NCI-H748 treated with DMSO at 0.1 percent for 48 hours (cell line): ENCODE results near the gene SNW1.
"Not testable (repeated sequence)": the region's sequence is repeated elsewhere in the genome, so short reads cannot be mapped to it uniquely, and the experiment has no call there.

Experiments used
- DNase-seq: peaks from one replicate; lab custom pipeline; 2025; lab: John Stamatoyannopoulos, UW

The SNW1 gene

DNA sequence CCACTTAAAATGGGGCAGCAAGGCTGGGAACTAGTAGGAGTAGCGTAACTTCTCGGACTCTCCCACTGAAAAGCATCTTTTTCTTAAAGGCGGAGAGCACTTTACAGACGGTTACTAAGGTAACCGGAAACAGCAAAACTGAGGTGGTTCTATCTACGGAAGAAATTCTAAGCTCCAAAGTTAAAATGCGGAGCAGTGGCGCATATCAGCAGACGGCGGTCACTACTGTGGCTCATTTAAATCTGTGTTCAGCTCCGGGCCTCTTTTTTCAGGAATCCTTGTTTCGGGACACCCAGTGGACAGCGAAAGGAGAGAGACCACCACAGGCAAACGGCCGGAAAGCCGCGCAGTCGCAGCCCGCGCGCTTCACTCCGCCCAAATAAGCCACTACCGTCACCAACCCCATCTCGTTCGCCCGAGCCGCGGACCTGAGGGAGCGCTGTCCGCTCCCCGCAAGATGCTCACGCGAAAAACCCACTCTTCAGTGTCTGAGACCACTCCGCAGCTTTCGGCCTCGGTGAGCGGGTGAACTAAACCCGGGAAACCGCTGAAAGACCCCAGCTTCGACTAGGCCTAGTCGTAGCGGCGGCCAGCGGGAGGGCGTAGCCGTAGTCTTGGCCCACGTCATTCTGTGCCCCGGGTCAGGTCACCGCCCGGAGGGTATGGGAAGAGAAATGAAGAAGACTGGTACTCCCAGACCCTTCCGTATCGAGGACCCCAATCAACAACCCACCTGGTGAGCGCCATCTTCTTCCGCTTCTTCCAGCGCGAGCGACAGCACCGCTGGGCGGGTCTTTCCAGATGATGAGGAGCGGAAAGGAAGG lies at the start of gene SNW1:
SNW1 (minus strand) TSS at position 776 of the 824 bp plus-strand sequence; CDS start at position 747, 29 bp downstream.
- no peak for DNase-seq

DNA sequence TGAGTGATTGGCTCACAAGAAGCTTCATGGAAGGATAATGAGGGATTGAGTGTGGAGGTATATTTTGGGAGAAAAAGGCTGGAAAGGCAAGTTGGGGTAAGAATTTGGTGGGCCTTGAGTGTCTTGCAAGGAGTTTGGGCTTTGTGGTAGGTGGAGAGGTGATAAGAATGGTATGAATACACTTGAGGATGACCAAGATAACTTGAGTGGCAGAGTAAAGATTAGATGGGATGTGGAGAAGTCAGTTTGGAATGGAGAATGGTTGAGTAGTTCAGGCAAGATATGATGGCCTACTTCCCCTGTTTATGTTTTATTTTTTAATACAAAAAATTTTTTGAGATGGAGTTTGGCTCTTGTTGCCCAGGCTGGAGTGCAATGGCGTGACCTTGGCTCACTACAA lies 48.1 kb upstream of the SNW1 start:
- DNase-seq: no peak

DNA sequence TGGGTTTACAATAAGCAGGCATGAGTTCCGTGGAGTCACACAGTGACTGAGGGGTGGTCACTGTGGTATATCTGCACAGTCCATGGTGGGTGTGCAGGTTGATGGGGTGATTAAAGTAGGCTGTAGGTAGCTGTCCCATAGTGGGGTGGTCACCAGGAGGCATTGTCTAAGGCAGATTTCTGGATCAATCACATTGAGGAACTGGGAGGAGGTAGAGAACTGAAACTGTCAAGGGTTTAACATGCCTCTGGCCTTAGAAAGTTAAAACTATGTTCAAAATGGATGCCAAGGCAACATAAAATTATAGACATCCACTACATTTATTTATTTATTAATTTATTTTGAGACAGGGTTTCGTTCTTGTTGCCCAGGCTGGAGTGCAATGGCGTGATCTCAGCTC lies 47.3 kb upstream of the SNW1 start:
- DNase-seq: no peak

DNA sequence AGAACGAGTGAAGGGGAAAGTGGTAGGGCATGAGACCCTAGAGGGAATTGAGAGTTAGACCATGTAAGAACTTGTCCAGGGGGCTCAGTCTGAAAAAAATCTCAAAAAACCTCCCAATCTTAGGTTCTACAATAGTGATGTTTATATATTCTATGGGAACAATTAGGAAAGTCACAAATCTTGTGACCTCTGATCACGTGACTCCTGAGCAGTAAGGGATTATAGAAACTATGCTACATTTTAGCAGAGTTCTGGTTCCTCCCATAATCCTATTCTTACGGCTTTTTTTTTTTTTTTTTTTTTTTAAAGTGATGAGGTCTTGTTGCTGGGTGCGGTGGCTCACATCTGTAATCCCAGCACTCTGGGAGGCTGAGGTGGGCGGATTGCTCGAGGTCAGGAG lies 44.8 kb upstream of the SNW1 start:
- no peak for DNase-seq

DNA sequence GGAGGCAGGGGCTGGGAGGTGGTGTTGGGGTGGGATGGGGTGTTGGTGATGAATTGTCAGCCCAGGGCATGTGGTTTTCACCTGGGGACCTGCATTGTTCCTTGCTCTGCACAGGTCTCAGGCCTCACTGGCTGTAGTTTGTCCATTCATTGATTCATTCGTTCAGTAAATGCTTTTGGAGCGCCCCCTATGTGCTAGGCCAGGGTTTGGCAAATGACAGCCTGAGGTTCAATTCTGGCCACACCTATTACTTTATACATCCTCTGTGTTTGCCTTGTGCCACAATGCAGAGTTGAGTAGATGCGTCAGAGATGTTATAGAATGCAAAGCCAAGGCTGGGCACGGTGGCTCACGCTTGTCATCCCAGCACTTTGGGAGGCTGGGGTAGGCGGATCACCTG lies 43.6 kb upstream of the SNW1 start:
- no peak for DNase-seq

DNA sequence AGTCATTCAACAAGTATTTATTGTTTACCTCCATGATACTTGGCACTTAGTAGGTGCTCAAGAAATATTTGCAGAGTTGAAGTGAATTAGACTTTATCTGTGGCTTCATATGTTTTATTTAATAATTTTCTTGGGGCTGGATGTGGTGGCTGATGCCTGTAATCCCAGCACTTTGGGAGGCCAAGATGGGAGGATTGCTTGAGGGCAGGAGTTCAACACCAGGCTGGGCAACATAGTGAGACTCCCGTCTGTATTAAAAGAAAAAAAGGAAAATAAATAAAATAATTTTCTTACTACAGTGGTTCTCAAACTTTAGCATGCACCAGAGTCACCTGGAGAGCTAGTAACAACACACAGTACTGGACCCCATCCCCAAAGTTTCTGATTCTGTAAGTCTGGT lies 39.9 kb upstream of the SNW1 start:
- no peak for DNase-seq

DNA sequence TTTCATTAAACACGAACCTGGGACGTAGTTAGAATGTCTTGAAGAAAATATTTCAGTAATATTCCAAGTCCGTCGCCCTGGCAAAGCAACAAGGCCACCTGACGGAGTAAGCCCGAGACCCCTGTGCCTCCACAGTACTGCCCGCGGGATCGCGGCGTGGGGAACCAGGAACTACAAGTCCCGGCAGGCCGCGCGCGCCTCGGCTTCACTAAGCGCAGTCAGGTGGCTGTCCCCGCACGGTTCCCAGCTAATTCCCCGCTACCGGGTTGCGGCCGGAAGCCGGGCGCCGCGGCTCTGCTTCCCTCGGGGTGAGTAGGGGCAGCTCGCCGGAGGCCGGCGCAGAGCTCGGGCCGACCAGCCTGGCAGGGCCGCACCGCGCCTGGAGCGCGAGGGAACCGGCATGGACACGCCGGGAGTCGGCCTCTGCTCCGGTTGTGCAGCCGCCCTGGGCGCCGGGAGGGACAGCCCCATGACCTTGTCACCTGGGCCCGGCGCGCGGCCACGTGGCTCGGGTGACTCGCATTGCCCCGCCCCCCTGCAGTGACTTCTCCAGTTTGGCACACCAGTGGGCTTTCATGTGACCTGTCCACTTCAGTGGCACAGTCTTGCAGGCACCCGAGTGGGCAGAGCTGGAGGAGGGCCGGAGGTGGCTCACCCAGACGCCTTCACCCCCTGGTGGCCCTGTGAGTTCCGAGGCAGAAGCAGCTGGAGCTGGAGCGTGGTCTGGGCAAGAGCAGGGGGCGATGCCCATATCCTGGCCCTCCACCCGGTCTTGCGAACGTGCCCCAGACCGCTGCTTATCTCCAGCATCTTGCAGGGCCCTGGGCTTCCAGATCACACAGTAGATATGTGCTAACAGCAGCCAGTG lies 39.1 kb upstream of the SNW1 start, which contains the start of gene ADCK1:
ADCK1 (plus strand) TSS at position 247 of the 868 bp plus-strand sequence. CDS start 18,870 bp downstream, outside the sequence.
- peak; percentile 45 for DNase-seq

DNA sequence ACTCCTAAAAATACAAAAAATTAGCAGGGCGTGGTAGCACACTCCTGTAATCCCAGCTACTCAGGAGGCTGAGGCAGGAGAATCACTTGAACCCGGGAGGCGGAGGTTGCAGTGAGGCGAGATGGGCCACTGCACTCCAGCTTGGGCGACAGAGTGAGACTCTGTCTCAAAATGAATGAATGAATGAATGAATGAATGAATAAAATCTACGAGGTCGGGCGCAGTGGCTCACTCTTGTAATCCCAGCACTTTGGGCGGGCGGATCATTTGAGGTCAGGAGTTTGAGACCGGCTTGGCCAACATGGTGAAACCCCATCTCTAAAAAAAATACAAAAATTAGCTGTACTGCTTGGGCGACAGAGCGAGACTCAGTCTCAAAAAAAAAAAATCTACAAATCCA lies 38.5 kb upstream of the SNW1 start:
- DNase-seq: not testable (repeated sequence)

DNA sequence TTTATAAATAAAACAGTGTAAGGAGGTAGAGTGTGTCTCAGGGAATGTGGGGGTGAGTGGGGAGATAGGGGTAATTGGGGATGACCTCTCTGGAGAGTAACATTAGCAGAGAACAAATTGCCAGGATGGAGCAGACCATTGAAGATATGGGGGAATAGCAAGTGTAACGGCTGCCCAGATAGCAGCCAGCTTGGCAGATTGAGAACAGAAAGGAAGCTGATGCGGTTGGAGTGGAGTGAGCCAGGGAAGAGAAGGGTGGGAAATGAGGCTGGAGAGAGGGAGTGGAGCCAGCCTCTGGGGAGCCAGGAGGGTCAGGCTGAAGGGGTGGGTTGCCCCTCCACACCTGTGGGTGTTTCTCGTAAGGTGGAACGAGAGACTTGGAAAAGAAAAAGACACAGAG lies 33.4 kb upstream of the SNW1 start:
- no peak for DNase-seq

DNA sequence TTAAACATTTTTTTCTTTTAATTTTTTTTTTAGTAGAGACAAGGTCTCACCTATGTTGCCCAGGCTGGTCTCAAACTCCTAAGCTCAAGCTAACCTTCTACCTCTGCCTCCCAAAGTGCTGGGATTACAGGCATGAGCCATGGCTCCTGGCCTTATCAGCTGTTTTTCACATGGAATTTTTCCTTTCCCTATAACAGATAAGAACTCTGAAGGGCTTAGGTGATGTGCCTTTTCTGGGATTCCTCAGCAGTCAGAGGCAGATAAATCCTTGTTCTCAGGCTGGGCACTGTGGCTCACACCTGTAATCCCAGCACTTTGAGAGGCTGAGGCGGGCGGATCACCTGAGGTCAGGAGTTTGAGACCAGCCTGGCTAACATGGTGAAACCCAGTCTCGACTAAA lies 32.3 kb upstream of the SNW1 start:
- DNase-seq: not testable (repeated sequence)

DNA sequence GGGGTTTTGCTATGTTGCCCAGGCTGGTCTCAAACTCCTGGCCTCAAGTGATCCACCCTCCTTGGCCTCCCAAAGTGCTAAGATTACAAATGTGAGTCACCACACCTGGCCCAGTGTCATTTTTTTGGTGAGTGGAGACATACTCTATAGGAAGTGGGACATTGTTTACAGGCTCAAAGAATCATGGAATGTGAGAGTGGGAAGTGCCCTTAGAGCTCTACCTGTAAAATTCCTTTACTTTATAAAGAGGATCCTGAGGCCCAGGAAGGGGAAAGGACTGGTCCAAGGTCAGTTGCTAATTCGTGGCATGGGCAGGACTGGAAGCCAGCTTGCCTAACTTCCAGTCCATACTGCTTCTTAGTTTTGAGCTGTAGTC lies 30.3 kb upstream of the SNW1 start:
- no peak for DNase-seq

DNA sequence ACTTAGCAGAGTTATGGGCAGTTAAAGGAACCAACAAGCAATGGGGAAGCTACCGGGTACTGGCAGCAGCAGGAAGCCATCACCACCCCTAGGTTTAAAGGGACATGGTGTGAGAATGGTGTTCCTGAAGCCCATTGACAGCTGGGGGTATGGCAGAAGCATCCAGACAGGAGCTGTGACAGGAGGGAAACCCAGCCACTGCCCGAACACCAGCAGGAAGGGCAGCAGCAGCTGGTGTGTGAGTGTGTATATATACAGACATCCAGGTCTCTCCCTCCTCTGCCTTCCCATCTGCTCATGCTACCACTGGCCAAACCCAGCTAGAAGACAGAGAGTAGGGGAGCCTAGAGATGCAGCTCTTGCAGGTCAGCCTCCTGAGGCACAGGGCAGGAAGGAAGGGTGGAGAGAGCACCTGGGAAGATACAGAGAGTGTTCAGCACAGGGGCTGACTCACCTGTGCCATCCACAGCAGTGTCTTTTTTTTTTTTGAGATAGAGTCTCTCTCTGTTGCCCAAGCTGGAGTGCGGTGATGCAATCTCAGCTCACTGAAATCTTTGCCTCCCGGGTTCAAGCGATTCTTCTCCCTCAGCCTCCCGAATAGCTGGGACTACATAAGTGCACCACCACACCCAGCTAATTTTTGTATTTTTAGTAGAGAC lies 29.7 kb upstream of the SNW1 start:
- DNase-seq: no peak

DNA sequence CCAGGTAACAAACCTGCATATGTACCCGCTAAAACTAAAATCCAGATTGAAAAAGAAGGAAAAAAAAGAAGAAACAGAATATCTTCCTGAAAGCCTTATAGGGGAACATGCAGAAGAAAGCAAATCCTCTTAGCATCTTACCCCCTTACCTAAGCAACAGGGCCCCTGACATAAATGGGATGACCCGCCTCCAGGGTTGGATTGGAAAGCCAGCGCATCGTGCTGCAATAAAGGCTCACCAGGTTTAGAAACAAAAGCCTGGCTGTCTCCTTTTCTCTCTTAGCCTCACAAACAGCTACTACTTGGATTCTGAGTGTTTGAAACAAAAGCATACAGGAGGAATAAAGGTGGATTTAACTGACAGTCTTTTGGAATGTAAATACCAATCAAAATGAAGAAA lies 25.2 kb upstream of the SNW1 start:
- DNase-seq: no peak

DNA sequence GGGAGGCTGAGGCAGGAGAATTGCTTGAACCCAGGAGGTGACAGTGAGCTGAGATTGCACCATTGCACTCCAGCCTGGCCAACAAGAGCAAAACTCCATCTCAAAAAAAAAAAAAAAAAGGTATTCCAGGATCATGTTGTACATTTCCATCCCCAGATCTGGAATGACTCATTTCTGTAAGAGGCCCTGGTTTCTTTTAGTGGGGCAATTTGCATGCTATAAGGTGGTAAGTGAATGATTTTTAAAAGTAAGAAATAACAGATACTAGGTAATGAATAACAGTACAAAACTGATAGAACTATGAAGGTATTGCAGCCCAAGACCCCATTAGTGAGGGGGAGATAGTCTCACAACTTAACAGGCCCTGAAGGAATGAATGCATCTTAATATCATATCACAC lies 21.2 kb upstream of the SNW1 start:
- no peak for DNase-seq

DNA sequence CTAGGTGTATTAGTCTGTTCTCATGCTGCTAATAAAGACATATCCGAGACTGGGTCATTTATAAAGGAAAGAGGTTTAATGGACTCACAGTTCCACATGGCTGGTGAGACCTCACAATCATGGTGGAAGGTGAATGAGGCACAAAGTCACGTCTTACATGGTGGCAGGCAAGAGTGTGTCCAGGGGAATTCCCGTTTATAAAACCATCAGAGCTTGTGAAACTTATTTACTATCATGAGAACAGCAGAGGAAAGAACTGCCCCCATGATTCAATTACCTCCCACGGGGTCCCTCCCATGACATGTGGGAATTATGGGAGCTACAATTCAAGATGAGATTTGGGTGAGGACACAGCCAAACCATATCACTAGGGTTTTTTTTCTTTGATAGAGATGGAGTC lies 13.0 kb upstream of the SNW1 start:
- DNase-seq: not testable (repeated sequence)

DNA sequence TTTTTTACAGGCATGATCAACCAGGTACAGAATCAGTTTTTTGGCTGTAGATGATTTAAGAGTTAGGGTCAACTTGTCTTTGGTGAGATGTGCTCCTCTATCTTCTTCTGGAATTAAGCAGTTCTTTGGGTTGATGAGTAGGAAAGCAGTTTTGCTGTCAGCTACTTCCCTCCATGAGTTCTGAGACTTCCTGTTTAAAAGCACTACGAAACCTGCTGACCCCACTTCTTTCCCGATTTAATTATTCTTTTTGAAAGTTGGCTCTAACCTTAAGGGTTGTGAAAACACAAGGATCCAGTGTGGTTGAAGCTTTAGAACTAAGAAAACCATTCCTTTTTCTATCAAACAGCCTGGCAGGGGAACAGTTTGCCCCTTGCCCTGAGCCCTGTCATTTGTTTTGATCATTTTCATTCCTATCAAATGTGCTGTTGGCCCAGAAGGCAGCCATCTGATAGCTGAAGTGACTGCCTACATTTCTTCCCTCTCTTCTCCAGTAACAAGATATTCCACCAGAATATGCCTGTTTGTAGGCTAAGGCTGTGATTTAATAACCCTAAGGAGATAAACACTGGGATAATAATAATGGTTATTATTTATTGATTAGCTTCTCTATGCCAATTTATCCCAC lies 7.6 kb upstream of the SNW1 start:
- DNase-seq: not testable (repeated sequence)

DNA sequence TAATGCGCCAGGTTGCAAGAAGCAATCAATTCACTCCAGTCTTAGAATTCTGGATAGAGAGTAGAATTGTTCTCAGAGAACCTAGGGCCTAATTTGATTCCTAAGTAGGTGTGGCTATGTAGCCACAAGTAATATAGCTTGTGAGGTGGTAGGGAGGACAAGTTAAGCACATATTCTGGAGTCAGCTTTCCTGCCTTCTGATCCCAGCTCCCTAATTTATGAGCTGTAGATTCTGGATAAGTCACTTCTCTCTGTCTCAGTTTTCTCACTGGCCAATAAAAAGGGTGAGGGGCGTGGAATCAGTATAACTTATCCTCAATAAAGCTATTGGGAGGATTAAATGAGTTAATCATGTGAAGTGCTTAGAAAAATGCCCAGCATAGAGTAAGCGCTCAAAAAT lies 3.0 kb upstream of the SNW1 start:
- no peak for DNase-seq

DNA sequence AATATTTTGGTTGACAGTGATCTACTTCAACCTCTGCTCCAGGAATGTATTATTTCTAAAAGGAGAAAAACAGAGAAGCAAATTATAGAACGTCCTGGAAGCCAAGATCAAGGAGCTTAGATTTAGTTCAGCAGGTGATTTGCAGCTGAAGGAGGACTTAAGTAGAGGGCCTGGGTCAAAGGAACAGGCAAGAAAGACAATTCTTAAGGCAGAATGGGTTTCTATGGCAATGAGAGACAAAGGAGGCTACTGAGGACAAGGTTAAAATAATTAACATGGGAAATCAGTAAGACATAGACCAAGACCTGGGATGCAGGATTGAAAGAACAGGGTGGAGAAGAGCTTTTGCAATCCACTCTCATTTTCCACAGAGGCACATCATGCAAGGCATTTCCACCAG lies 2.4 kb upstream of the SNW1 start:
- DNase-seq: no peak

DNA sequence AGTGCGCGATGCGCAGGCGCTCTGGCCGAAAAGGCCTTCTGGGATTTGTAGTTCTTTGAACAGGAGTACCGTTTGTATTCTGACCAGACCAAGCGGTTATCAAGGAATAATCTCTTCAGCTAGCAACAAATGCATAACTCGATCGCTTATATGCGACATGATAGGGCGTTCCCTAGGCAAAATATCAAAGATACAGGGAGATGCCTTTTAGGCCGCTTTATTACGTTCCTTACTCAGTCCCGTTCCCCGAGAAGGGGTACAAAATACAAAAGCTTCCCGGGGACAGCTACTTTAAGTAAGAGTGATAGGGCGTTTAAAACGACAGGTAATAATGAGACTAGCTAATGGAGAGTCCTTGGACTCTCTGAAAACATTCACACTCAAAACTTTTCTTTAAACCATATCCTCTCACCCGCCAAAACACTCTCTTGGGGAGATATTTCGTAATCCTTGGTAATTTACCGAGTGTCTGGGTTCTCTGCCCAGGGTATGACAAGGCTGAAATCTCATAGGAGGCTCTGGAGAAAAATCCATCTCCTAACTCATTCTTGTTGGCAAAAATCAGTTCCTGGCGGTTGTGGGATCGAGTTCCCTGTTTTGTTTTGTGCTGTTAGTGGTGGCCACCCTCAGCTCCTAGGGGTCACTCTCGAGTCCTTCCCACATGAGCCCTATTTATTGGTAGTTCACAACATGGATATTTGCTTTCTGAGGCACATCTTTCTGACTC lies 412 bp upstream of the SNW1 start:
- DNase-seq: peak; percentile 89

DNA sequence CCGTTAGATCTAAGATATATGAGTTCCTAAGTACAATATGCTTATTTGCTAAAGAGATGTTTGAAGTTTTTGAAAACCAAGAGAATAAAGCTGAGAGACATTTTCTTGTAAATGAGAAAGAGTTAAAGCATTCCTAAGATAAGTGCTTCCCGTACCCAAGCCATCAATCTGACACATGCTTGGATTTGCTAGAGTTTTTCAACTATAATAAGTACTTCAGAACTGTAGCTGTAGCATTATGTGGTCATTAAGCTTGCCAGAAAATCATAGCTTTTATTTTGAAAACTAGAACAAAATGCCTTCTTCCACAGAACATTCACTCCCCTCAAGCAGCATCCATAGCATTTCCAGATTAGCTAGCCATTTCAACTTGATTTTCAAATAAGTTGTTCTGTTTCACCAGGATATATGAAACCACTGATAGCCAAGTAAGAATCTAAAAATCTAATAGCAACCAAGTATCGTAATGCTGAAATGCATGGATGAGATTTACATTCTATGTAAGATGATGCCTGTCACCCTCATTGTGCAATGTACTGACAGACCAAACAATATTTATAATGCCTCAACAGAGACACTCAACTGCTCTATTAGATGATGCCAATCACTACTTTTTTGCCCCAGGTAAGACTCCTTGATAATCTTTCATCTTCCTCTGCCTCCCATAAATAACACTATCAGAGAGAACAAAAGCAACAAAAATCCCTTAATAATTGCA lies 8.0 kb downstream of the SNW1 start:
- DNase-seq: no peak

DNA sequence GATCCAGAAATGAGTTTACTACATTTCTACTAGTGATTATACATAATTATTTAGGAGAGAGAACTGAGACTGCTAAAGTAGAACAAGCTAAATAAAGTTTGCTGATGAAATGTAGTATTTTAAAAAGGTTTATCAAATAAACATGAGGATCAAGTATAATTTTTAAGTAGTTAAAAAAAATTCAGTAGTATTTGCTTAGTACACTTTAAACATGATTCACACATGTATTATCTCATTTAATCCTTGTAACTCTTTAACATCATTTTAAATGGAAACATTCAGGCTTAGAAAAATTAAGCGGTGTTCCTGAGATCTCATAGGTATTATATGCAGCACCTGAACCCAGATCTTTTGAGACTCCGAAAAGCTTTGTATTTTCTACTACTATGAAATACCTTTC lies 8.7 kb downstream of the SNW1 start:
- DNase-seq: no peak
